ENCODE results near the gene INHBB.
"Not testable (repeated sequence)": the region's sequence is repeated elsewhere in the genome, so short reads cannot be mapped to it uniquely, and the experiment has no call there.

INHBB gene

DNA sequence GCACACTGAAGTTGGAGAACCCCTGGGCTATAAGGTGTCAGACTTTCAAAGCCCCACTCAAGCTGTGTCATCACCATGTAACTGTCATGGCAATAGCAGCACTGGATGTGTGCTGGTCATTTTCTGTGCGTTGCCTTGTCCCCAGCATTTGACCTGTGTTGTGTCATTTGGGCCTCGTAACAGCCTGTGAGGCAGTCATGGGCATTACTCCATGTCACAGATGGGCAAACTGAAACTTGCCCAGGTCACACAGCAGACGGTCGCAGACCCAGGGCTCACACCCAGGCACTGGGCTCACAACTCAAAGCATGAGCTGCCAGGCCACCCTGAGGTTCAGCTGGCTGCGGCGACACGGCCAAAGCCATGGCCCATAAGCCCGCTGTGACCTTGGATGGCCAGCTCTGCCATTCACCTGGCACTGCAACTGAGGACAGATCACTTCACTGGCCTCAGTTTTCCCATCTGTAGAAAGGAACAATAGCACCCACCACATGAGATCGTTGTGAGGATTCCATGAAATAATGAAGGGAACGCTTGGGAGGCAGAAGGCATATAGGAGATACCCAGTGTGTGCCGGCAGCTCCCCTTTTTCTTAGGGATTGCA lies 36.7 kb downstream of the INHBB start:
- no peak for DNase-seq

- DNase-seq = no peak
These were observed 37.3 kb downstream of the INHBB start for GRCh38 chr2:120383191-120383590.

GRCh38 chr2:120383631-120384340 lies 37.9 kb downstream of the INHBB start:
- no peak for DNase-seq

DNA sequence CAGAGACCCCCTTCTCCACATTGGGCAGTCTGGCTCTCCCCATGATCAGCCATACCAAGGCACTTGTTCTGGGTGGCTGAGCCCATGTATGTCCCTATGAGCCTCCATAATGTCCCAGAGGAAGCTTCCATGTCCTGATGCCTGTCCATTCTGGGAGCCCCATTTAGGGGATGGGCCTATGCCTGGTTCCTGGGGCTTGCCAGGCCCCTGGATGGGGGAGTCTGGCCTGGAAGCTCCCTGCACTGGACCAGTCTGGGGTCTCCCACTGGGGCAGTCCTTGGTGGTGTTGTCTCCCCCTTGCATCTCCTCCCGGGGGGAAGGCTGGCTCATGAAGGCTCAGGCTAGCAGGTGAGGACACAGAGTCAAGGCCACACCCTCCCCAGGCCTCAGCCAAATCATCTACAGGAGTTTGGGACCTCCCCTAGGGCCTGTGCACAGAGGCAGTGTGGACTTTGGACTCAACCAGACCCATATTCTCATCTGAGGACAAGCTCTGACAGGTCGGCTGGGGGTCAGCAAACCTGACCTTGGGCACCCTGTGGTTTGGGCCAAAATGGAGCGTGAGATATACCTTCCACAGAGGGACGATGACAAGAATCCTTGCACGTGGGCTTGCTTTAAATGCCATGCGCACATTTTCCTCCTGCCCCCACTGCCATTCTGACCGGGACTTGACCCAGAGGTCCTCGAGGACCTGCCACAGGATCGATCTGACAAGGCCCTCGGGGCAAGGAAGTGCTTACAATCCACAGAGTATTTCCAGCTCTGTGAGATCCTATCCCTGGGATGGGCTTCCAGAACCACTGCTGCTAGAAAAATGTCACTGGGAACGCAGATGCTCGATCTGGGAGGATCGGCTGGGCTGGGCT lies 38.8 kb downstream of the INHBB start:
- peak; percentile 17 for DNase-seq

- peak; percentile 3 for DNase-seq
These were observed 39.6 kb downstream of the INHBB start for GRCh38 chr2:120385355-120386127.

- DNase-seq = no peak
These were observed 42.5 kb downstream of the INHBB start for GRCh38 chr2:120388222-120389035.

GRCh38 chr2:120389036-120389391 lies 43.1 kb downstream of the INHBB start:
- DNase-seq = no peak

DNA sequence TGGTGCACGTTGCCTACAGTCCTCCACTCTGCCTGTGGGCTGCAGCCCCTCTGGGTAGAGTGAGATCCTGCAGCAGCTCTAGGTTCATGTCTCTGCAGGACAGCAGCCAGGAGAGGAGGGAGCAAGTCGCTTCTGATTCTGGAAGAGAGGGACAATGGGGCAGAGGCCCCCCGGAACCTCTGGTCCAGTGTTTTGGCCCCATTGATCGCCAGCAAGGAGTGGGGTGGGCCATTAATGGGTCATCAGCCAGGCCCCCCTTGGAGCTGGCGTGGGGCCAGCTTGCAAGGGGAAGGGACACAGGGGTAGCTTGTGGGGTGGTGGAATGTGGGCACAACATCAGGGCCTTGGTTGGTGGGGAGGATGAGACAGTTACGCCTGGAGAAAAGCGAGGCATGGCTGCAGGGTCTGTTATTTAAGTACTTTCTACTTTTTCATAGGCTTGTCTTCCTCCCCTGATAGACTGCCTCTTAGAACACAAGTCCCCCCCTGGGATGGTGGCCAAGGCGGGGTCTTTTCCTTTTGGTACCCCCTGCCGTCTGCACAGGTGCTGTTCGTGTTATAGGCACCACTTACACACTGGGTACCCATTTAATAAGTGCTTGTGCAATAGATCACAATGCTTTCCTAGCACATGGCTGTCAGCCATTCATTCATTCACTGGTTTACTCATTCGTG lies 44.6 kb downstream of the INHBB start:
- DNase-seq = no peak

DNA sequence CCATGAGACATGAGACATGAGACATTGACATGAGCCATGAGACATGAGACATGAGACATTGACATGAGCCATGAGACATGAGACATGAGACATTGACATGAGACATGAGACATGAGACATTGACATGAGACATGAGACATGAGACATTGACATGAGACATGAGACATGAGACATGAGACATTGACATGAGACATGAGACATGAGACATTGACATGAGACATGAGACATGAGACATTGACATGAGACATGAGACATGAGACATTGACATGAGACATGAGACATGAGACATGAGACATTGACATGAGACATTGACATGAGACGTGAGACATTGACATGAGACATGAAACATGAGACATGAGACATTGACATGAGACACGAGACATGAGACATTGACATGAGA lies 45.4 kb downstream of the INHBB start:
- DNase-seq = not testable (repeated sequence)

- no peak for DNase-seq
These were observed 46.2 kb downstream of the INHBB start for GRCh38 chr2:120391911-120392665.

- DNase-seq = no peak
These were observed 47.0 kb downstream of the INHBB start for GRCh38 chr2:120392923-120393322.

- DNase-seq = no peak
These were observed 47.5 kb downstream of the INHBB start for GRCh38 chr2:120393456-120393855.

- no peak for DNase-seq
These were observed 48.8 kb downstream of the INHBB start for GRCh38 chr2:120394764-120395163.

DNA sequence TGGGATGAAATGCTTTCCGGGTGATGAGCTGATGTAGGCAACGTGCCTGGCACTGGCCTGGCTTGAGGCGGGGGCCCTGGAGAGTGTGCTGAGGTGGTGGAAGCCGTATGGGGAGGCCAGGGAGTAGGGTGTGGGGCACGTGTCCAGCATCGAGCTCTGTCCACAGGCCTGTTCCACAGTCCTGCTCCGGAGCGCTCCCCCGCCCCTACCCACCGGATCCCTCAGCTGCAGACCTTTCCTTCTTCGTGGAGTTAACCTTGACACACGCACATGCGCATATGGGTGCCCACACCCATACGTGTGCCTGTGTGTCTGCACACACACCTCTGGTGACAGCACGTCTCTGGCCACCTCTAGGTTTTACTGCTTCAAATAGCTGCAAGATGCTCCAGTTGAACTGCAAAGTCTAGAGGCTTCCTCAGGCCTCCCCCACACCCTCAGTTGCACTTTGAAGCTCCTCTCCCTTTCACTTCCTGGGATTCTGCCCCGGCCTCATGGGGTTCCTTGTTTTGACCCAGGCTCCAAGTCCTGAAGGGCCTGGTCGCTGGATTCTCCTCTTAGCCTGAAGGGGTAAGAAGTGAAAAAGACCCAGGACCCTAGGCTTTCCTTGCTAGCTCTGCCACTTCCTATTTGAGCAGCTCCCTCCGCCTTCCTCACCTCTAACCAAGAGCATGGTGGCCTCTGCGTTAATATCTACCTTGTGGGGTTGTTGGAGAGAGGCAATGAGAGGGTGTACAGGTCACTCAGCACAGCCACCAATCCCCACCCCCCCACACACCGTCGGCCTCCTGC lies 49.5 kb downstream of the INHBB start:
- no peak for DNase-seq

DNA sequence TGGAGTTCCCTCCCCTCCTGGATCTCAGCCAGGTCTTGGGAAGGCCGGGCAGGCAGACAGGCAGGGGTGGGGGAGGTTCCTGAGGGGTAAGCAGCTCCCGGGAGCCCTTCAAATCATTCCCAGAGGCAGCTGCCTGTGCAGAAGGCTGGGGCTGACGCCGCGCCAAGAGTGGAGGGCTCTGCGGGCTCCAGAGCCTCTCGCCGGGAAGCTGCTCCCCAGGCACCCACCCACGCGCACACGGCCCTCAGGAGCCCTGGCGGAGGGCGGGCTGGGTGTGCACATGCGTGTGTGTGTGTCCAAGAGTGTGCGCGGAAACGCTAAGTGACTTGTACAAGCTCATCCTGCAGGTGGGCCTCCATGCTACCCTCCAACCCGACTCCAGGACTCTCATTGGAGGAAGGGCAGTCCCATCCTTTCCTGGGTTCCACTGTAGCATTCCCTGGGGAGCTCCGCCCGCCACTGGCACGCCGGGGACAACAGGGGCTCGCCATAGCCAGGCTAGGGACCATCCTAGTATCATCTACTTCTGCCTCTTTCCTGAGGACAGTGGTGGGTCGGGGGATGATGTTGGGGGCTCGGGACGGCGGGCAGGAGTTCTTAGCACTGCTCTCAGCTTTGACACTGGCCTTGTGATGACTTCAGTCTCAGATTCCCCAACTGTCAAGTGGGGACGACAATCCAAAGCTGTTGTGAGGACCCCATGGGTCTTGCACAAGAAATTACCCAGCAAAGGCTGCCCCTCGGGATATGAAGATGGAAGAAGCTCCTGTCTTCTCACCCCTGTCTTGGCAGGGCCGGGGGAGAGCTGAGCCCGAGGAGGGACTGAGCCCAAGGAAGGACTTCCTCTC lies 50.3 kb downstream of the INHBB start:
- peak; percentile 88 for DNase-seq

DNA sequence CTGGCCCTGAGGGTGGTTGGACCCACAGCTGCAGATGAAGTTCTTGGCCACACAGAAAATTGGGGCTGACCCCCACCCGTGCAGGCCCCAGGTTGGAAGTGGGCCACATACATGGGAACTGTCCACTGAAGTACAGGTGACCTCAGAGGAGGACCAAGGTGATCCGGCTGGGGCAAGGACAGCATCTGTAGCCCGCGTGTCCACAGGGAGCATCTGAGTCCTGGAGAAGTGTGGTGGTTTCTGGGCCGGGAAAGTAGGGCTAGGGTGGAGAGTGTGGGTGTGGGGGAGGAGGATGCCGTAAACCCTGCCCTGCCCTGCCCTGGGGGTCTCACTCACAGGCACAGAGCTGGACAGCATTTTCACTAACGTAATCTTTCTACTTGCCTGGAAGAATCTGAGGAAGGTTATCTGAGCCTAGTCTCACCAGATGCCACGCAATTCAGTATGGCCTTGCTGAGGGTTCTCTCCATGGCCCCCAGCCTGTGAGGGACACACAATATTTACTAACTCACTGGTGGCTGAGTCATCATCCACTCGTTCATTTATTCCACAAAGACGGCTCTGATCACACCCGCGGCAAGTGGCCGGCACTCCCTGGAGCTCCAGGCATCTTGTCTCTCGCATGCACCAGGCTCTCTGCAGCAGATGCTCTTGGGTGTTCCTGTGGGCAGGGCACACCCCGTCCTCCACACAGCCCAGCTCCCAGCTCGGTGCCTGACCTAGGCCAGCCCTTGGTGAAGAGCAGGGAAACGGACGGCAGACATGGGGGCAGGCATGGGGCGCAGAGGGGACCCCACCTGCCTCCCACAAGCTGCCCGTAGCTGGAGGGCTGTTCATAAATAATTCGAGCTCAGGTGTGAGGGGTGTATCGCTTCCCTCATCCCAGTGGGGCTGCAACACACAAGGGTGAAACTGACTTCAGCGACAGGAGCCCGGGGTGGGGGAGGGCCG lies 51.2 kb downstream of the INHBB start:
- peak; percentile 65 for DNase-seq

- DNase-seq = no peak
These were observed 52.4 kb downstream of the INHBB start for GRCh38 chr2:120398051-120398995.

Measured in NCI-H69 (cell line).